Activated CD4-positive, alpha-beta T cell treated with anti-CD3 and anti-CD28 coated beads, Interleukin-2, amount 50 U/mL, for 4 hours (primary cell): Measurements from ENCODE around the gene TGFBI.

Experiments used
- DNase-seq, 2 experiments: peaks; one replicate each; pipeline ENCODE4 v3.0.0-alpha.2; 2020

TGFBI gene

DNA sequence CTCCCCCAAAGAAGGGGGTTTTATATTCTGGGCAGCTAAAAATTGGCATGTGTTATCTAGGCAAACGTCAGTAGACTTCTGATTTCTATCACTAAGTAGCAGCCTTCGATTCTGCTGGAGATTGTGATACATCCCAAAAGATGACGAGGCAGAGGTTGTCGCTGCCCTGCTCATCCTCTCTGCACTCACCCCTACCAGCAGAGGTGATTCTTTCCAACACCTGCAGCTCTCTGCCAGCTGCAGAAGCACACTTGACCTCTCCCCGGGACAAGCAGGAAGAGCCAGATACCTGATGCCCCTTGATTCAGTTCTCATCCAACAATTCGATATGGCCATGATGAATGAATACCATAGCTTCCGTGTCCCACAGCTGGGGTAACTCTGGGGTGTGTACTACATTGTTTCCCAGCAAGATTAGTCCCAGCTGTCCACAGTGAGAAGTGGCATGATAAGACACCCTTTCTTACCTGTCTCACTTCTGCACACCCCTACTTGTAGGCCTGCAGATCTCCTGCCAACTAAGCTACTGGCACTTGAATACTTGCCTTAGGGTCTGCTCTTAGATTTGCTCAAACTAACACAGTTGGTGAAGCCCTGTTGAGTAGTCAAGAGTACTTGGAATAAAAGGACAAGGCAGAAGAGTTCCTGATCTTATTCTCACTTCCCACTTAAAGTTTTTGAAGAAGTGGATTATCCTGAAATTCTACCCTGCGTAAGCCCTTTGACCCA lies 66.3 kb downstream of the TGFBI start:
- DNase-seq: no peak

- DNase-seq: no peak
Measured at GRCh38 chr5:136098176-136098575, 69.4 kb downstream of the TGFBI start.

DNA sequence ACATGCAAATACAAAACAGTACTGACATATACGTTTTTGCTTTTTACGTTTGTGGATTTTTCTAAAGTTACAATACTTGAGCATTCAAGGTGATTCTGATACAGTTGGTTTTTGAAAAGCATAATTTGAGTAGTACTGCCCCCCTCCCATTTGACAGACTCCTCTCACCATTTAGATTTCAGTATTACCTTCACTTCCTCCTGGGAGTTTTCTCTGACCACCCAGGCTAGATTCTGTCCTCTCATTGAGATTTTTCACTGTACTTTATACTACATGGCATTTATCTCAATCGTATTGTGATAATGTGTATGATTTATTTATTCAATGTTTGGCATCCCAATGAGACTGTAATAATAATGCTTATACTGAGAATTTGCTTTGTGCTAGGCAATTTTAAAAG lies 71.1 kb downstream of the TGFBI start:
- DNase-seq: no peak

DNA sequence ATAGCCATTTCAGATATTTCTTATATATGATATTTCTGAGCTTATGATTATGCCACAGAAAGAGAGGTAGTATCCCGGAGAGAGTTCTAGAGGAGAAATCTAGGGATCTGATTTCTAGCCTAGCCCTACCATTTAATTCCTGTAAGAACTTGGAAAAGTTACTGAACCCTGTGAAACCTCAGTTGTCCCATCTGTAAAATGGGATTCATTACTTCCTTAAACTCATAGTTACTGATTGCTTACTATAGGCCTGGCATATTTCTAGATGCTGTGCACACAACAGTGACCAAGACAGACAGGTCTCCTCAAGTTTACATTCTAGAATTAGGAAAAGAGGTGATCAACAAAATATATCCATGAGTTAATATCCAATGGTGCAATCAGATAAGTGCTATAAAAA lies 73.1 kb downstream of the TGFBI start:
- DNase-seq: no peak

GRCh38 chr5:136103118-136103517 lies 74.3 kb downstream of the TGFBI start:
- DNase-seq: no peak

GRCh38 chr5:136104306-136104965 lies 75.6 kb downstream of the TGFBI start:
- DNase-seq: no peak

DNA sequence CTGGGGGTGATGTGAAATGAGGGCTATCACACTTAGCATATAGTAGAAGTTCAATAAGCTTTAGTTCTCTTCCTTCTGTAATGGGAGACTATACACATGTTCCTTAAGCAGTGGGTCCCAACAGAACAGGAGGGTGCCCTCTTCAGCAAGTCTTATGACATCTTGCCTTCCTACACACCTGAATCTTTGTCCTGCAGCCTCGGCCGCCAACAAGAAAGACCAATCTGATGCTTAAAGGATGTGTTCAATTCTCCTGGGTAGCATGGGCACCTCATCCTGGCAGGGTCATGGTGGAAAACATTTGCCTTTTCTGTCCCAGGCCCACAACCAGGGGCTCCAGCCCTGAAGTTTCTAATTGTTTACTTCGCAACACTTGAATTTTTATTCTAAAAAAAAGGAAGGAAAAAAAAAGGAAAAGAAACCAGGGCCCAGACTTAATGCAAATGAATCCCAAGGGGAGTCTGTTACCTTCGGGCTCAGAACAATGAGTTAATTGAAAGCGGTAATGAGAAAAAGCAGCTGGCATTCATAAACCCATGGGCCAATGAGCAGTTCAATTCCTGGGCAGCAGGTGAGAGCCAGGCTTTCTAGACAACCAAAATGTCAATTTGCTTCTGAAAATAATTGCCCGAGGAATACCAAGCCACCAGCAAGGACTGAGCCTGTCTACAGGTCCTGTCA lies 77.7 kb downstream of the TGFBI start:
- DNase-seq: no peak

- no peak for DNase-seq
Measured at GRCh38 chr5:136108180-136108611, 79.4 kb downstream of the TGFBI start.

DNA sequence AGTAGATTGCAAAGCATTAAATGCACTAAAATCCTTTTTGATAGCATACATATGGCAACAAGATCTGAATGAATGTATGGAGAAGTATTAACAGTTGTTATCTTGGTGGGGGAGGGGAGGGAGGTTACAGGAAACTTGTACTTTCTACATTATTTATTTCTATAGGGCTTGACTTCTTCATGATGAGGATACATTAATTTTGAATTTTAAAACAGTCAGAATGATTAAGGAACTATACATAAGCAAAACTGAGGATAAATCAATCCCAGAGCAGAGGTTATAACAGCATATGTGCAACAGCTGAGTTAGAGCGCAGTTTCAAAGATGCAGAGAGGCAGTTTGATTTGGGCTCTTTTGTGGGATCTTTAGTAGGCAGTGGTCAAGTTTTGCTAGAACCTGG lies 80.0 kb downstream of the TGFBI start:
- DNase-seq: no peak

GRCh38 chr5:136109453-136110135 lies 80.8 kb downstream of the TGFBI start:
- DNase-seq: no peak
